Smooth muscle cell of bladder (primary cell): ENCODE measurements around the gene SPATA31A7. TPM values are rescaled to one million over a fixed set of nuclear protein-coding genes. Genes with fewer than 3 reads are reported as not detected.

ENCODE experiments used
- total RNA-seq: library from RNA; depleted of rRNA; stranded (reverse); fragments of >200 nt; gene quantifications from 2 replicates; pipeline ENCODE4 v1.2.3, GENCODE V29; 2014

The SPATA31A7 gene
- not detected in 2 replicates for total RNA-seq

GRCh38 chr9:61189736-61190135 is at the start of gene SPATA31A7:
SPATA31A7 (plus strand) TSS chr9:61190036; CDS start chr9:61190065, 29 bp downstream.

